BE2C (cell line): ENCODE data around the gene CPXM2.

Experiments
- DNase-seq: peaks from one replicate; pipeline ENCODE4 v3.0.0-alpha.2; 2020
- H3K27me3 ChIP-seq: fragments of 250-450 bp; sonication (Bioruptor Pico); 2 replicates; pipeline ENCODE4 v1.5.1; 2020; ENCODE audit warnings: mild to moderate bottlenecking
- H3K36me3 ChIP-seq: fragments of 250-450 bp; sonication (Bioruptor Pico); 2 replicates; pipeline ENCODE4 v1.5.1; 2020; ENCODE audit warnings: mild to moderate bottlenecking
- H3K4me1 ChIP-seq: fragments of 250-450 bp; sonication (Bioruptor Pico); 2 replicates; pipeline ENCODE4 v1.5.1; 2020
- H3K4me3 ChIP-seq: 2 replicates; pipeline ENCODE4 v1.5.1; 2011; ENCODE audit warnings: low read depth, low read length
- H3K9me3 ChIP-seq: fragments of 250-450 bp; sonication (Bioruptor Pico); 2 replicates; pipeline ENCODE4 v1.5.1; 2020
- TF ChIP-seq, protein P1 (sequence below): IDR thresholded peaks from 2 replicates; pipeline ENCODE4 v1.5.1; 2012; ENCODE audit warnings: mild to moderate bottlenecking, low read depth, low read length

The CPXM2 gene

DNA sequence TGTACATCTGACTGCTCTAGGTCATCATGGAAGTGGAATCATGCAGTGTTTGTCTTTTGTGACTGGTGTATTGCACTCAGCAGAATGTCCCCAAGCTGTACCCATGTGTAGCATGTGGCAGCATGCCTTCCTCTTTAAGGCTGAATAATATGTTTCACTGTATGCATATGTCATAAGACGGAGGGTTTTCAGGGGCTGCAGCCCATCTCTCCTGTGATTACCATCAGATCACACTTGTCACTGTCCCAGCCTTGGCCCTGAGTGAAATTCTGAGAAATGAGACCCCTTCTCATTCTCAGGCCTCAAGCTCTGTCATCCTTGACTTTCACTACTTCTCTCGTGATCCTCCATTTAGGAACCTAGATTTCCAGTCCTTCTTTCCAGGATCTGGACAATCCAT is 50.0 kb downstream of the CPXM2 start:
- Histone ChIP-seq H3K4me1 (no peaks in the 10 kb centered on the region; the same call in 1 of the 2 replicates), H3K36me3 (no peaks in the 10 kb centered on the region), H3K4me3 (no peak overlapping the region), H3K27me3 (no peaks in the 10 kb centered on the region), H3K9me3 (no peaks in the 10 kb centered on the region)
- DNase-seq: no peak
- TF ChIP-seq, protein P1, sequence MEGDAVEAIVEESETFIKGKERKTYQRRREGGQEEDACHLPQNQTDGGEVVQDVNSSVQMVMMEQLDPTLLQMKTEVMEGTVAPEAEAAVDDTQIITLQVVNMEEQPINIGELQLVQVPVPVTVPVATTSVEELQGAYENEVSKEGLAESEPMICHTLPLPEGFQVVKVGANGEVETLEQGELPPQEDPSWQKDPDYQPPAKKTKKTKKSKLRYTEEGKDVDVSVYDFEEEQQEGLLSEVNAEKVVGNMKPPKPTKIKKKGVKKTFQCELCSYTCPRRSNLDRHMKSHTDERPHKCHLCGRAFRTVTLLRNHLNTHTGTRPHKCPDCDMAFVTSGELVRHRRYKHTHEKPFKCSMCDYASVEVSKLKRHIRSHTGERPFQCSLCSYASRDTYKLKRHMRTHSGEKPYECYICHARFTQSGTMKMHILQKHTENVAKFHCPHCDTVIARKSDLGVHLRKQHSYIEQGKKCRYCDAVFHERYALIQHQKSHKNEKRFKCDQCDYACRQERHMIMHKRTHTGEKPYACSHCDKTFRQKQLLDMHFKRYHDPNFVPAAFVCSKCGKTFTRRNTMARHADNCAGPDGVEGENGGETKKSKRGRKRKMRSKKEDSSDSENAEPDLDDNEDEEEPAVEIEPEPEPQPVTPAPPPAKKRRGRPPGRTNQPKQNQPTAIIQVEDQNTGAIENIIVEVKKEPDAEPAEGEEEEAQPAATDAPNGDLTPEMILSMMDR: no peak

DNA sequence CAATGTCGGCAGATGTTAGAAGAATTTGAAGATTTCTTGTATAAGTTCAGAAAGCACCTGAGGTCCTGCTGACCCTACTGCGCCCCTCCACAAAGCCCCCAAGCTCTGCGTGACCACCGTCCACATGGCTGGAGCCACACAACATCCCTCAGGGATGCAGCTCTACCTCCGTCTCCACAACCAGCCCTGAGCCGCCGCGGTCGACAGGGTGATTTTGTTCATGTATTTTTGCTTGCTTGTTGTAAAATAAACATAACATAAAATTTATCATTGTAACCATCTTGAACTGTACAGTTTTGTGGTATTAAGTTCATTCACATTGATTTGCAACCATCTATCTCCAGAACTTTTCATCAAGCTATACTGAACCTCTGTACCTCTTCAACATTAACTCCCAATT is 50.5 kb downstream of the CPXM2 start:
- Histone ChIP-seq H3K27me3 (no peaks in the 10 kb centered on the region), H3K4me1 (no peaks in the 10 kb centered on the region), H3K36me3 (no peaks in the 10 kb centered on the region), H3K9me3 (no peaks in the 10 kb centered on the region), H3K4me3 (no peak overlapping the region)
- TF ChIP-seq, protein P1: no peak
- no peak for DNase-seq

DNA sequence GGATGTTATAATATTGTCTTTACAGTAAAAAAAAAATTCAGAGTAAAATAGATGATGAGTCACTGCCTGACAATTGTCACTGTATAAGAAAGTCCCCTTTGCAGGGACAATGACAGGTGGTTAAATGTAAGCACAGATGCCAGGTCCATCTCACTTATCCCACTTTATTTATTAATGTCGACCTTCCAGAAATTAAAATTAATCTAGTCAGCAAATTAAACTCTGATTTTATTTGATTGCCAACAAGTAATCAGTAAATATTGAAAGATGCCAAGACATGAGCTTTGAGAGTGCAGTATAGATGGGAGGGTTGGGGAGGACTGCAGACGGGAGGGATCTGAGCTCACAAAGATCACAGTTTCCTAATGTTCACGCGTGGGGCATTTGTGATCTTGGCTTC is 50.9 kb downstream of the CPXM2 start:
- DNase-seq: no peak
- no peaks in the 10 kb centered on the region for H3K9me3 ChIP-seq
- H3K4me3 ChIP-seq: no peak overlapping the region
- TF ChIP-seq, protein P1: no peak
- no peaks in the 10 kb centered on the region for H3K27me3 ChIP-seq
- H3K36me3 ChIP-seq: no peaks in the 10 kb centered on the region
- no peaks in the 10 kb centered on the region for H3K4me1 ChIP-seq

DNA sequence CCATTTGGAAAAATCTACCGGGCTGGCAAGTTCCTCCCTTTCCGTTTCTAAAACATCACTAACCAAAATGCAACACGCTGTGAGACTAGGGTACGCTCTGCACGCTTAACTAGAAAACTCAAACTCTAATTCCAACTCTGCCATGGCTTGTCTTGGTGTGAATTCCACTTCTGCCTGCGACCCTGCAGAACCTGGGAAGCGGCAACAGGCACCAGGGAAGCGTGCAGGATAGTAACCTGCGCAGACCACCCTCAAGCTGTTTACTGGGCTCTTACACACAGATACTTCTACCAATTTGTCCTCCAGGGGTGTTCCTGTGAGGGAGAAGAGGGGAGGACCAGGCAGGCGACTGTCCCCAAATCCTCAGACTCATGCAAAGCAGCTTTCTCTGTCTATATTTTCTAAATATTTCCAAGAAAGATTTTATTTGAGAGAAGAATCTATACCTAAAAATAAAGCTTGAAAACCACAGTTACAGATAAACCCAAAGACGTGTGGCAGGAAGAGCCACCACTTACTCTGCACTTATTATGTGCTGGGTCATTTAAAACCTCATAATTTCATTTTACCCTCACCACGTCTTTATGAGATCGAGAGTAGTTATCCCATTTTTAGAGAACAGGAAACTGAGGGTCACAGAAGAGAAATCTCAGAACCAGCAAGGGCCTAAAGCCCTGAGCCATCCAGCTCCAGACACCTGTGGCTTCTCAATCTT is 52.9 kb downstream of the CPXM2 start:
- Histone ChIP-seq H3K27me3 (no peaks in the 10 kb centered on the region), H3K4me1 (no peaks in the 10 kb centered on the region), H3K4me3 (no peak overlapping the region), H3K36me3 (no peaks in the 10 kb centered on the region), H3K9me3 (no peaks in the 10 kb centered on the region)
- no peak for DNase-seq
- TF ChIP-seq, protein P1: no peak

DNA sequence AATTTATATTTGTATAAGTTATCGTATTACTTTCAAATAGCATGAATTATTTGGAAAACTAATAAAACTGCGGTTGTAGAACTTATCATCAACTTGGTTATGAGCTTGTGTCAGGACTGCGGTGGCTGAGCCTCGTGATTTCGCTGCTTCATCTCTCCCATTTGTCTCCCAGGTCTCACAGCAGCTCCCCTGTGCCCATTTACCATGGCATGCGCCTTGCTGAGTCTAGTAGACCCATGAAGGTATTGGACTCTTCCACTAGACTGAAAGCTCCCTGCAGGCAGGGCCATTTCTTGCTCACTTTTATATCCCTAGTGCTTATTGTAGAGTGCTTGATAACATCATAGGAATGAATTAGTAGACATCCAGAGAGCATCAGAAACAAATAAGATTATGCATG is 53.9 kb downstream of the CPXM2 start:
- no peak for DNase-seq
- TF ChIP-seq, protein P1: no peak
- Histone ChIP-seq H3K4me3 (no peak overlapping the region), H3K4me1 (no peaks in the 10 kb centered on the region), H3K36me3 (no peaks in the 10 kb centered on the region), H3K9me3 (no peaks in the 10 kb centered on the region), H3K27me3 (no peaks in the 10 kb centered on the region)

DNA sequence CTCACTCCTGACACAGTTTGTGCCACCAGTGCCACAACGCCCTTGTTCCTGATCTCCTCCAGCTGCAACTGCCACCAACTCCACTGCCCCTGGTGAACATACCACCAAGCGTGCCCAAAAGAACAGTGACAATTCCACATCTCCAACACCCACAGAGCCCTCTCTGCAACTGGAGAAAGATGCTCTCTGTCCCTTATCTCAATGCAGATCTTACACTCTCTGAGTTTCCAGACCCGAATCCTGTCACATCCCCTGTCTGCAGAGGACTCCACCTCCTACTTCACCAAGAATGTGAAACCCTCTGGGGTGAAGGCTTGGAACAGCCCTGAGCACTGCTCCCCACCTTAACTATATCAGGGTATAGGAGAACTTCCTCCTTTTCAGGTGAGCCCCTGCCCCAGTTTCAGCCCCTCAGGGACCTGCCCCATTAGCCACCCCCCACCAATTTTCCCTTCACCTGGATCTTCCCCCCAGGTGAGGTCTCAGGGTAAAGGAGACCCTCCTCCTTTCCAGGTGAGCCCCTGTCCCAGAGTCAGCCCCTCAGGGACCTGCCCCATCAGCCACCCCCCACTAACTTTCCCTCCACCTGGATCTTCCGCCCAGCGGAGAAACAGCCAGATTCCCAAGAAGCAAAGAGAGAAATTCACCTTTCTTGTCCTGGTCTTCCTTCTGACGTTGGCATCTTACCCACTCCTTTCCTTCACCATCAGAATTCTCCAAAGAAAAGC is 55.0 kb downstream of the CPXM2 start:
- Histone ChIP-seq H3K9me3 (no peaks in the 10 kb centered on the region), H3K4me3 (no peak overlapping the region), H3K36me3 (no peaks in the 10 kb centered on the region), H3K27me3 (no peaks in the 10 kb centered on the region), H3K4me1 (no peaks in the 10 kb centered on the region)
- TF ChIP-seq, protein P1: no peak
- DNase-seq: no peak
